ENCODE data around the gene RUNX2. TPM values are rescaled to one million over a fixed set of nuclear protein-coding genes. Genes with fewer than 3 reads are reported as not detected.
"Not testable (repeated sequence)": the region's sequence is repeated elsewhere in the genome, so short reads cannot be mapped to it uniquely, and the experiment has no call there.

Gene RUNX2
- total RNA-seq, 1 donor from 2014 or later, result 34.1 TPM

GRCh38 chr6:45668705-45669104 is 340.6 kb downstream of the RUNX2 start:
- DNase-seq (ENCODE audit: low read depth), result no peak

GRCh38 chr6:45673167-45673566 is 345.0 kb downstream of the RUNX2 start:
- DNase-seq (ENCODE audit: low read depth), result not testable (repeated sequence)

- DNase-seq (ENCODE audit: low read depth), result not testable (repeated sequence)
Measured at GRCh38 chr6:45675166-45675565, 347.0 kb downstream of the RUNX2 start.

GRCh38 chr6:45675634-45676033 is 347.5 kb downstream of the RUNX2 start:
- no peak for DNase-seq (ENCODE audit: low read depth)

GRCh38 chr6:45676380-45676779 is 348.2 kb downstream of the RUNX2 start:
- DNase-seq (ENCODE audit: low read depth), result no peak

GRCh38 chr6:45677381-45678284 is 349.5 kb downstream of the RUNX2 start:
- peak; percentile 73 for DNase-seq (ENCODE audit: low read depth)

GRCh38 chr6:45678285-45678607 is 350.1 kb downstream of the RUNX2 start:
- no peak for DNase-seq (ENCODE audit: low read depth)

- DNase-seq (ENCODE audit: low read depth), result no peak
Measured at GRCh38 chr6:45679163-45679562, 351.0 kb downstream of the RUNX2 start.

- no peak for DNase-seq (ENCODE audit: low read depth)
Measured at GRCh38 chr6:45679631-45680030, 351.5 kb downstream of the RUNX2 start.

- peak; percentile 99 for DNase-seq (ENCODE audit: low read depth)
Measured at GRCh38 chr6:45681860-45682511, 353.9 kb downstream of the RUNX2 start.

GRCh38 chr6:45684476-45684875 is 356.3 kb downstream of the RUNX2 start:
- DNase-seq (ENCODE audit: low read depth), result no peak

- DNase-seq (ENCODE audit: low read depth), result no peak
Measured at GRCh38 chr6:45685076-45685475, 356.9 kb downstream of the RUNX2 start.

- no peak for DNase-seq (ENCODE audit: low read depth)
Measured at GRCh38 chr6:45686841-45687569, 358.9 kb downstream of the RUNX2 start.

- peak; percentile 97 for DNase-seq (ENCODE audit: low read depth)
Measured at GRCh38 chr6:45687570-45687969, 359.4 kb downstream of the RUNX2 start.

GRCh38 chr6:45688180-45688579 is 360.1 kb downstream of the RUNX2 start:
- DNase-seq (ENCODE audit: low read depth), result no peak

GRCh38 chr6:45689926-45690615 is 361.9 kb downstream of the RUNX2 start:
- DNase-seq (ENCODE audit: low read depth), result peak; percentile 59

- DNase-seq (ENCODE audit: low read depth), result peak; percentile 56
Measured at GRCh38 chr6:45690846-45691245, 362.7 kb downstream of the RUNX2 start.

- DNase-seq (ENCODE audit: low read depth), result no peak
Measured at GRCh38 chr6:45691426-45691825, 363.3 kb downstream of the RUNX2 start.

- DNase-seq (ENCODE audit: low read depth), result no peak
Measured at GRCh38 chr6:45692021-45692420, 363.9 kb downstream of the RUNX2 start.

GRCh38 chr6:45696738-45697137 is 368.6 kb downstream of the RUNX2 start:
- no peak for DNase-seq (ENCODE audit: low read depth)

GRCh38 chr6:45697605-45698004 is 369.5 kb downstream of the RUNX2 start:
- peak; percentile 99 for DNase-seq (ENCODE audit: low read depth)

- no peak for DNase-seq (ENCODE audit: low read depth)
Measured at GRCh38 chr6:45698046-45698445, 369.9 kb downstream of the RUNX2 start.

Data from renal cortical epithelial cell (primary cell).